ENCODE measurements around the gene NT5C. TPM values are rescaled to one million over a fixed set of nuclear protein-coding genes. Genes with fewer than 3 reads are reported as not detected.

The NT5C gene
- total RNA-seq, 1 donor: 40.2 TPM

DNA sequence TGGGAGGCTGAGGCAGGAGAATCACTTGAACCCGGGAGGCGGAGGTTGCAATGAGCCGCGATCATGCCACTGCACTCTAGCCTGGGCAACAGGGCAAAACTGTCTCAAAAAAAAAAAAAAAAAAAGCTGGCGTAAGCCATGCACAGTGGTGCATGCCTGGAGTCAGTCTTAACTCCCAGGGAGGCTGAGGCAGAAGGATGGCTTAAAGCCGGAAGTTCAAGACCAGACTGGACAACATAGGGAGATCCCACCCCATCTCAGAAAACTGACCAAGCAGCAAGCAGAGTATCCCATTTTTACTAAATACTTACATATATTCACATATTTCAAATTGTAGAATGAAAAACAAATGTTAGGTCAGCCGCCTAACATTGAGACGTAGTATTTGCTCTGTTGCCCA lies 4.6 kb downstream of the NT5C start:
- no peak overlapping the region for H3K4me3 ChIP-seq (ENCODE audit: low read depth, low read length)
- TF ChIP-seq, protein P1, sequence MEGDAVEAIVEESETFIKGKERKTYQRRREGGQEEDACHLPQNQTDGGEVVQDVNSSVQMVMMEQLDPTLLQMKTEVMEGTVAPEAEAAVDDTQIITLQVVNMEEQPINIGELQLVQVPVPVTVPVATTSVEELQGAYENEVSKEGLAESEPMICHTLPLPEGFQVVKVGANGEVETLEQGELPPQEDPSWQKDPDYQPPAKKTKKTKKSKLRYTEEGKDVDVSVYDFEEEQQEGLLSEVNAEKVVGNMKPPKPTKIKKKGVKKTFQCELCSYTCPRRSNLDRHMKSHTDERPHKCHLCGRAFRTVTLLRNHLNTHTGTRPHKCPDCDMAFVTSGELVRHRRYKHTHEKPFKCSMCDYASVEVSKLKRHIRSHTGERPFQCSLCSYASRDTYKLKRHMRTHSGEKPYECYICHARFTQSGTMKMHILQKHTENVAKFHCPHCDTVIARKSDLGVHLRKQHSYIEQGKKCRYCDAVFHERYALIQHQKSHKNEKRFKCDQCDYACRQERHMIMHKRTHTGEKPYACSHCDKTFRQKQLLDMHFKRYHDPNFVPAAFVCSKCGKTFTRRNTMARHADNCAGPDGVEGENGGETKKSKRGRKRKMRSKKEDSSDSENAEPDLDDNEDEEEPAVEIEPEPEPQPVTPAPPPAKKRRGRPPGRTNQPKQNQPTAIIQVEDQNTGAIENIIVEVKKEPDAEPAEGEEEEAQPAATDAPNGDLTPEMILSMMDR (IDR thresholded peaks at IDR 0.05; ENCODE audit: insufficient read depth, low read depth, low read length): no peak
- DNase-seq (ENCODE audit: low read depth): no peak

DNA sequence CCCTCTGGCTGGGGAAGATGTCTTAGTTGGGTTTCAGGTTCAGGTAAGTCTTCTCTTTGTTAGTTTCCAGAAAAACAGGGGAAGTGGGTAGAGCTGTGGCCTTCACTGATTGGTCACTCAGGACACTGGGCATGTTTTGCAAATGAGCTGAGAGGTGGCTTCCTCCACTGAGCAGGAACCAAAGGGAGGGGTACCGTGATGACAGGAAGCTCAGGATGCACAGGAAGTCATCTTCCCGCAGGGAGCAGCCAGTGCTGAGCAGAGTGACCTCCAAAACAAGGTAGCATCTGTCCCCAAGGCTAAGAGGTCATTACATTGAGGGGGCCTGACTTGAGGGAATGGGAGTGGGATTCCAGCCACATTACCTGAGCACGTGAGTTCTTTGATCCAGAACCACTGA lies 5.6 kb downstream of the NT5C start:
- no peak for DNase-seq (ENCODE audit: low read depth)
- H3K4me3 ChIP-seq (ENCODE audit: low read depth, low read length): no peak overlapping the region
- TF ChIP-seq, protein P1 (IDR thresholded peaks at IDR 0.05; ENCODE audit: insufficient read depth, low read depth, low read length): no peak

DNA sequence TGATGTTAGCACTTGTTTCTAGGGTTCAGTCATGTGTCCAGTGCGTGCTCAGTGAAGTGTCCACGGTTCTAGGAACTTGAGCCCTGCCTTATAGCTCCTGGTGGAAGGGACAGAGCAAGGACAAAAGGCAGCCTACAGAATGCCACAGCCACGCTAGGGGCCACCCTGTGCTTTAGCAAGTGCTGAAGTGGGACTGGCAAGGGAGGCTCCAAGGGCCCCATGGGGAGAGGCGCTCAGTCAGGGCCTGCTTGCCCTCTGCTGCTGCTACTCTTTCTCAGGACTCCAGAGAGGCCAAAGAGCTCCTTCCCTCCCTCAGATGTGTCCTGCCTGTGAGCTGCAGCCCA lies 6.8 kb downstream of the NT5C start:
- TF ChIP-seq, protein P1 (IDR thresholded peaks at IDR 0.05; ENCODE audit: insufficient read depth, low read depth, low read length): no peak
- no peak for DNase-seq (ENCODE audit: low read depth)
- no peak overlapping the region for H3K4me3 ChIP-seq (ENCODE audit: low read depth, low read length)

DNA sequence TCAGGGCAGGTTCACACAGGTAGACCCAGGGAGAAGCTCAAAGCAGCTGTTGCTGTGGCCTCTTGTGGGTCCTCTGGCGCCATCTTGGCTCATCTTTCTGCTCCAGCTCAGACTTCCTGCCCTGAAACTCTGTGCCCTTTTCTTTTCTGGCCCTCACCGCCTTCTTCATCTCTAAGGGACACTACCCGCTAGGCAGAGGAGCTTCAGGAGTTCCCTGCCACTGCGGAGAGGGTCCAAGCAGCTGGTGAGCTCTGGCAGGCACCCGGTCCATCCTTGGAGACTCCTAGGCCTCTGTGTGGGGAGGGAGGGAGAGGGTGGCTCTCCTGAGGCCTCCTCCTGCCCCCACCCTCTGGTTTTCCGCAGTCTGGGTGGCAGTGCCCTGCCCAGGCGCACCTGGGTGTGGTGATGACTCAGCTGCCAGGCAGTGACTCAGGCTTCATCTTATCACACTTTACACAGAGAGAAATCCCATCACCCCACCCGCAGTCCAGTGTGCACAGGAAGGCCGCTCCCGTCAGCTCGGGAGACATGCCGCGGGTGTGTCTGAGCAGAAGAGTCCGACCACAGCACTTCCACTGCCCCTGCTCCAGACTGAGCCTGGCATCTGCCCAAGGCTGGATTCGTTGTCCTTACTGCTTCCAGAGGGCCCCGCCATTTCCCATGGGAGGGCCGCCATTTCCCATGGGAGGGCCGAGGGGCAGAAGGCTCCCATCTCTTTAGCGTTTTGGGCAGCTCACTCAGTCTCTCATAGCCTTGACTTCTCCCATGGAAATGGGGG lies 7.3 kb downstream of the NT5C start:
- TF ChIP-seq, protein P1 (IDR thresholded peaks at IDR 0.05; ENCODE audit: insufficient read depth, low read depth, low read length): no peak

DNA sequence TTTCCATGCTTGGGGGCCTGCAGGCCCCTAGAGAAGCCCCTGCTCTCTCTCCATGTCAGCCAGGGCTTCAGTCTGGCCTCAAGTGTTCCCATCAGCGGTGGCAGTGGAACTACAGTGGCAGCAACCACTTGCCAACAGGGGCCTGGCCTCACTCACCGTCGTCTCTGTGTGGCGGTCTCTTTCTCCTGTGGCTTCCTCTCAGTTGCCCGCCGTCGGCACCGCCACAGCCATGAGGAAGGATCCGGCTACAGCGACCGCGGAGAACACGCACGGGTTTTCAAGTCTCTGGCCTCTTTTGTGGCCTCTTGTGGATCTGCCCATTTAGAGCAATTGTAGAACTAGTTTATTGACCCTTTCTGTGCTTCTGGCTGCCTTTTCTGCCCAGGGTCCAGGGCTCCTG lies 13.2 kb downstream of the NT5C start:
- TF ChIP-seq, protein P1 (IDR thresholded peaks at IDR 0.05; ENCODE audit: insufficient read depth, low read depth, low read length): no peak
- no peak overlapping the region for H3K4me3 ChIP-seq (ENCODE audit: low read depth, low read length)
- no peak for DNase-seq (ENCODE audit: low read depth)

More for the DNA sequence above, 7.3 kb downstream of the NT5C start:
- no peak overlapping the region for H3K4me3 ChIP-seq (ENCODE audit: low read depth, low read length)
- DNase-seq (ENCODE audit: low read depth): peak; percentile 93

DNA sequence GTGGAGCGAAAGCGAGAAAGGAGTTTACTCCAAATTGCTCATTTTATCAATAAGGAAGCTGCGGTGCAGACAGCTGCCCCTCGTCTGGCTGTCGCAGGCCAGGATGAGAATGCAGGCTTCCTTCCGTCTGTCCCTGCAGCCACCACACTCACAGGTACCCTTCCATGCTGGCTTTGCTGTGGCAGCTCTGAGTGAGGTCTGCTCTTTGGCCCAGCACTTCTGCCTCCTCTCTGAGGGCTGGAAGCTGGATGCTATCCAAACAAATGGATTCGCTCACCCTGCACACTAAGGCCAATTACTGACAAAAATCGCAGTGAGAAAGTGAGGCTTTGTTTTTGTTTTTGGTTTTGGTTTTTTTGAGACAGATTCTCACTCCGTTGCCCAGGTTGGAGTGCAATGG lies 14.8 kb downstream of the NT5C start:
- no peak overlapping the region for H3K4me3 ChIP-seq (ENCODE audit: low read depth, low read length)
- TF ChIP-seq, protein P1 (IDR thresholded peaks at IDR 0.05; ENCODE audit: insufficient read depth, low read depth, low read length): no peak
- no peak for DNase-seq (ENCODE audit: low read depth)

DNA sequence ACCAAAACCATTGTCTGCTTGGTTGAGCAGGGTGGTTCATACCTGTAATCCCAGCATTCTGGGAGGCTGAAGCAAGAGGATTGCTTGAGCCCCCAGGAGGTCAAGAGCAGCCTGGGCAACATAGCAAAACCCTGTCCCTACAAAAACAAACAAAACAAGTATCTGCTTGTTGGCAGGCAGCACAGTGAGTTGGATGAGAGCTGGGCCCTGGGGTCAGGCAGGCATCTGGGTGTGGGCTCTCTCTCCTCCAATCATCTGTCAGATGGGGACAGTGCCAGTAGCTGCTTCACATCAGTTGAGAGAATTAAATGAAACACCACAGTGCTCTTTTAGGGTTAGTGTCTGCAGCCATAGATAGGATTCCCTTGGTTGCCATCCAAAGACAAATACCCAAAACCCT lies 16.0 kb downstream of the NT5C start:
- no peak for DNase-seq (ENCODE audit: low read depth)
- TF ChIP-seq, protein P1 (IDR thresholded peaks at IDR 0.05; ENCODE audit: insufficient read depth, low read depth, low read length): no peak
- H3K4me3 ChIP-seq (ENCODE audit: low read depth, low read length): no peak overlapping the region
